HEK293T (cell line): ENCODE data around the gene FBXO11.

ENCODE experiments used
- BHLHE40 ChIP-seq: fragments of 450-650 bp; IDR thresholded peaks from 2 replicates; pipeline ENCODE4 v1.6.1; 2016; ENCODE audit warnings: mild to moderate bottlenecking, moderate library complexity, borderline replicate concordance
- TARDBP ChIP-seq: fragments of 450-650 bp; IDR thresholded peaks from 2 replicates; pipeline ENCODE4 v1.6.1; 2016

- TF ChIP-seq BHLHE40 (no peak), TARDBP (no peak)
These were observed 28.8 kb upstream of the FBXO11 start for GRCh38 chr2:47935071-47935470.
